Endothelial cell of umbilical vein (primary cell): Measurements from ENCODE around the gene ESYT2.
A peak's percentile ranks its signal among the peaks of the same experiment; 100 is the strongest.

Experiments used
- CTCF ChIP-seq, 2 donors: IDR thresholded peaks; 1 replicate in 1 of 2; 2 replicates in 1 of 2; pipeline ENCODE4 v1.5.1; 2011; ENCODE audit warnings: low read length in 2 of 2, mild to moderate bottlenecking in 2 of 2, moderate library complexity in 2 of 2, control low read depth in 1 of 2, inconsistent platforms in 1 of 2, low read depth in 1 of 2; ENCODE audit not compliant: insufficient read depth in 1 of 2; ENCODE audit errors: extremely low read depth in 1 of 2
- EZH2 ChIP-seq: IDR thresholded peaks from 2 replicates; pipeline ENCODE4 v1.6.1; 2012; ENCODE audit warnings: borderline replicate concordance, low read depth, mild to moderate bottlenecking, moderate library complexity, low read length, inconsistent platforms; ENCODE audit not compliant: severe bottlenecking
- FOS ChIP-seq: IDR thresholded peaks from 2 replicates; pipeline ENCODE4 v1.6.1; 2011; ENCODE audit warnings: mild to moderate bottlenecking, low read length, moderate library complexity, borderline replicate concordance; ENCODE audit not compliant: insufficient read depth
- GATA2 ChIP-seq: IDR thresholded peaks from 2 replicates; pipeline ENCODE4 v1.7.0; 2011; ENCODE audit warnings: low read depth, mild to moderate bottlenecking, moderate library complexity, mixed read lengths, low read length; ENCODE audit not compliant: insufficient read length, insufficient read depth
- JUN ChIP-seq: IDR thresholded peaks from 2 replicates; pipeline ENCODE4 v1.6.1; 2011; ENCODE audit warnings: borderline replicate concordance, low read depth; ENCODE audit not compliant: insufficient read length, insufficient read depth
- MAX ChIP-seq: IDR thresholded peaks from 2 replicates; pipeline ENCODE4 v1.6.1; 2011; ENCODE audit not compliant: insufficient read depth, insufficient read length
- MYC ChIP-seq: IDR thresholded peaks from one replicate; pipeline ENCODE4 v1.6.1; 2011; ENCODE audit warnings: mild to moderate bottlenecking, low read depth, low read length
- POLR2A ChIP-seq: IDR thresholded peaks from 2 replicates; pipeline ENCODE4 v1.6.1; 2012; ENCODE audit warnings: low read depth, mild to moderate bottlenecking, control low read depth, low read length
- POLR2AphosphoS5 ChIP-seq: IDR thresholded peaks from 2 replicates; pipeline ENCODE4 v1.6.1; 2012; ENCODE audit warnings: low read depth, mild to moderate bottlenecking, control low read depth, low read length, moderate library complexity; ENCODE audit not compliant: insufficient read depth

- no peak for TF ChIP-seq POLR2A
- TF ChIP-seq CTCF (IDR thresholded peaks at IDR 0.05; ENCODE audit: extremely low read depth in 1 of 2, insufficient read depth in 1 of 2, low read depth in 1 of 2, low read length in 2 of 2): no peak
- no peak for TF ChIP-seq EZH2
- no peak for TF ChIP-seq JUN
- TF ChIP-seq POLR2AphosphoS5: peak; percentile 60
- TF ChIP-seq MYC: no peak
- peak; percentile 60 for TF ChIP-seq MAX
- peak; percentile 31 for TF ChIP-seq GATA2
- peak; percentile 42 for TF ChIP-seq FOS
These were observed 89.2 kb downstream of the ESYT2 start for GRCh38 chr7:158740013-158740656.
